ENCODE measurements around the gene TUBB3.

DNA sequence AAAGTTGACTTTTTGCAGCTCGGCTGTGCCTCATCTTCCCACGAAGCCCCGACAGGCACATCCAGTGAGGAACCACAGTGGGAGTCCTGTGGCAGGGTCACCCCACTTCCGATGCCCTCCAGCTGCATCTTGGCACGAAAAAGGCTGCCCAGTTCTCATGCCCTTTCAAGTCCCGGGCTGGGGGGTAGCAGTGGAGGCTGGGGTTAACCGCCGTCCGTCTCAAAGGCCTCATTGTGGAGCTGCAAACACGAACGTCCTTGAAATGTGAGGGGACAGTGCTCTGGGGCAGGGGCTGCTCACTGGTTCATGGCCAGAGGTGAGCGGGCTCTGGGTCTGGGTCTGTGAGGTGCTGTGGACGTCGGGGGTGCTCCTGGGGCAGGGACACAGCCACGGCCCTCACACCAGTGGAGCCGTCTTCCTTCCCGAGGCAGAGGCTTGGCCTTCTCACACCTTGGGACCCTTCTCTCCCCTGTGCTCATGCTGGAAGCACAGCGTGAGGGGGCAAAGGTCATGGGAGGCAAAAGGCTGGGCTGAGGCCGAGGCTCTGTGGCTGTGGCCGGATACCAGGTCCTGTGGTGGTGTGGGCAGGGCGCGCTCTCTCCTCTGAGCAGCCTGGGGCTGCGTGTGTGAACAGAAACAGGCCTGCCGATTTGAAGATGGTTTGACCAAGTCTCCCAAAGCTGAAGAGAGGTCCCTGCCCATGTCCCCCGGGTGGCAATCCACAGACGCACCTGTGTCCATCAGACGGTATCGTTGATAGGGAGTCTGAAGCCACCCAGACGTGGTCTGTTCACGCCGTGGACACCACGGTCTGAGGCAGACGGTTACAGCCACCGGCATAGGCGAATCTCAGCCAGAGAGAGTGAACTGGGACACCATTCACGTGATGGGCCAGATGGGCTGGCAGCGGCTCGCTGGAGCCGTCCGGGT, 7.6 kb upstream of the TUBB3 start:
- TF ChIP-seq ARNTL (CRISPR knock-in tag; IDR thresholded peaks at IDR 0.05; ENCODE audit: borderline replicate concordance, low read depth) (no peak), ISL1 (CRISPR knock-in tag; IDR thresholded peaks at IDR 0.05) (no peak), SNAI2 (CRISPR knock-in tag; IDR thresholded peaks at IDR 0.05) (no peak), BACH2 (CRISPR knock-in tag; IDR thresholded peaks at IDR 0.05; ENCODE audit: borderline replicate concordance) (no peak), GLIS3 (CRISPR knock-in tag; IDR thresholded peaks at IDR 0.05) (no peak), ZFP3 (CRISPR knock-in tag; IDR thresholded peaks at IDR 0.05) (no peak)
- TF ChIP-seq, protein P1, sequence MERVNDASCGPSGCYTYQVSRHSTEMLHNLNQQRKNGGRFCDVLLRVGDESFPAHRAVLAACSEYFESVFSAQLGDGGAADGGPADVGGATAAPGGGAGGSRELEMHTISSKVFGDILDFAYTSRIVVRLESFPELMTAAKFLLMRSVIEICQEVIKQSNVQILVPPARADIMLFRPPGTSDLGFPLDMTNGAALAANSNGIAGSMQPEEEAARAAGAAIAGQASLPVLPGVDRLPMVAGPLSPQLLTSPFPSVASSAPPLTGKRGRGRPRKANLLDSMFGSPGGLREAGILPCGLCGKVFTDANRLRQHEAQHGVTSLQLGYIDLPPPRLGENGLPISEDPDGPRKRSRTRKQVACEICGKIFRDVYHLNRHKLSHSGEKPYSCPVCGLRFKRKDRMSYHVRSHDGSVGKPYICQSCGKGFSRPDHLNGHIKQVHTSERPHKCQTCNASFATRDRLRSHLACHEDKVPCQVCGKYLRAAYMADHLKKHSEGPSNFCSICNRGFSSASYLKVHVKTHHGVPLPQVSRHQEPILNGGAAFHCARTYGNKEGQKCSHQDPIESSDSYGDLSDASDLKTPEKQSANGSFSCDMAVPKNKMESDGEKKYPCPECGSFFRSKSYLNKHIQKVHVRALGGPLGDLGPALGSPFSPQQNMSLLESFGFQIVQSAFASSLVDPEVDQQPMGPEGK (CRISPR knock-in tag; IDR thresholded peaks at IDR 0.05; ENCODE audit: borderline replicate concordance) = no peak
- TF ChIP-seq, protein P2, sequence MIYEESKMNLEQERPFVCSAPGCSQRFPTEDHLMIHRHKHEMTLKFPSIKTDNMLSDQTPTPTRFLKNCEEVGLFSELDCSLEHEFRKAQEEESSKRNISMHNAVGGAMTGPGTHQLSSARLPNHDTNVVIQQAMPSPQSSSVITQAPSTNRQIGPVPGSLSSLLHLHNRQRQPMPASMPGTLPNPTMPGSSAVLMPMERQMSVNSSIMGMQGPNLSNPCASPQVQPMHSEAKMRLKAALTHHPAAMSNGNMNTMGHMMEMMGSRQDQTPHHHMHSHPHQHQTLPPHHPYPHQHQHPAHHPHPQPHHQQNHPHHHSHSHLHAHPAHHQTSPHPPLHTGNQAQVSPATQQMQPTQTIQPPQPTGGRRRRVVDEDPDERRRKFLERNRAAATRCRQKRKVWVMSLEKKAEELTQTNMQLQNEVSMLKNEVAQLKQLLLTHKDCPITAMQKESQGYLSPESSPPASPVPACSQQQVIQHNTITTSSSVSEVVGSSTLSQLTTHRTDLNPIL (CRISPR knock-in tag; IDR thresholded peaks at IDR 0.05; ENCODE audit: low read depth) = no peak
- TF ChIP-seq, protein P3, sequence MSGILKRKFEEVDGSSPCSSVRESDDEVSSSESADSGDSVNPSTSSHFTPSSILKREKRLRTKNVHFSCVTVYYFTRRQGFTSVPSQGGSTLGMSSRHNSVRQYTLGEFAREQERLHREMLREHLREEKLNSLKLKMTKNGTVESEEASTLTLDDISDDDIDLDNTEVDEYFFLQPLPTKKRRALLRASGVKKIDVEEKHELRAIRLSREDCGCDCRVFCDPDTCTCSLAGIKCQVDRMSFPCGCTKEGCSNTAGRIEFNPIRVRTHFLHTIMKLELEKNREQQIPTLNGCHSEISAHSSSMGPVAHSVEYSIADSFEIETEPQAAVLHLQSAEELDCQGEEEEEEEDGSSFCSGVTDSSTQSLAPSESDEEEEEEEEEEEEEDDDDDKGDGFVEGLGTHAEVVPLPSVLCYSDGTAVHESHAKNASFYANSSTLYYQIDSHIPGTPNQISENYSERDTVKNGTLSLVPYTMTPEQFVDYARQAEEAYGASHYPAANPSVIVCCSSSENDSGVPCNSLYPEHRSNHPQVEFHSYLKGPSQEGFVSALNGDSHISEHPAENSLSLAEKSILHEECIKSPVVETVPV (CRISPR knock-in tag; IDR thresholded peaks at IDR 0.05) = no peak
